GM19025 (cell line): ENCODE results near the gene ITGA2.

Experiments
- ATAC-seq: cut with Tn5 transposase; IDR thresholded peaks from one replicate; pipeline ENCODE4 v1.9.1; 2021; ENCODE audit warnings: mild to moderate bottlenecking, low read depth, moderate library complexity; ENCODE audit not compliant: unreplicated experiment

ITGA2 gene

GRCh38 chr5:53013857-53014256 is 24.7 kb downstream of the ITGA2 start:
- ATAC-seq = no peak

GRCh38 chr5:53017383-53017782 is 28.2 kb downstream of the ITGA2 start:
- no peak for ATAC-seq

GRCh38 chr5:53017794-53018391 is 28.7 kb downstream of the ITGA2 start:
- ATAC-seq = no peak

- no peak for ATAC-seq
These were observed 30.2 kb downstream of the ITGA2 start for GRCh38 chr5:53019320-53019719.

DNA sequence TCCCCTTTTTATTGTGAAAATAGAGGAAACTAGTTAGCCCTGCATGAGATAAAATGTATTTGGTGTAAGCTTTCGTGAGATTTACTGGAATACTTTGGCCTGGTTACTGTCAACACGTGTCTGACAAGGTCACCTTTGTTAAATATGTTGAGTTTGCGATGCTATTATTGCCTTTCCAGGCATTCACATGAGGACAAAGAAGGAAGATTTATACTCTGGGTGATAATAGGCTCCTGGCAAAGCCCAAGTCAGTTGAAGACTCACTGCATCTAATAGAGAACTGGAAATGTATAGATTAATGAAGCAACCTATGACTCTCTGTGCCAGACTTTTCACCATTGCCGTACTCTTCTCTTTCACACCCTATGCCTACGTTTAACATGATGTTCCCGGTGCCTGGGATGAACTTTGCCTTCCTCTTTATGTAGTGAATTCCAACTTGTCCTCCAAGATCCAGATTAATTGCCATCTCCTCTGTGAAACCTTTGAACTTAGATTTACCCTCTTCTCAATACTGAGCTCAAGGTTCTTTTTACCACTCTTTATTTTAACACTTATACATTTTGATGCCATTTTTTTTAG is 33.9 kb downstream of the ITGA2 start:
- ATAC-seq = no peak

- peak; percentile 84 for ATAC-seq
These were observed 34.8 kb downstream of the ITGA2 start for GRCh38 chr5:53023969-53024368.

- no peak for ATAC-seq
These were observed 35.4 kb downstream of the ITGA2 start for GRCh38 chr5:53024535-53024934.

- no peak for ATAC-seq
These were observed 36.3 kb downstream of the ITGA2 start for GRCh38 chr5:53025487-53025886.

- no peak for ATAC-seq
These were observed 38.8 kb downstream of the ITGA2 start for GRCh38 chr5:53027913-53028312.

GRCh38 chr5:53029608-53030007 is 40.5 kb downstream of the ITGA2 start:
- no peak for ATAC-seq

DNA sequence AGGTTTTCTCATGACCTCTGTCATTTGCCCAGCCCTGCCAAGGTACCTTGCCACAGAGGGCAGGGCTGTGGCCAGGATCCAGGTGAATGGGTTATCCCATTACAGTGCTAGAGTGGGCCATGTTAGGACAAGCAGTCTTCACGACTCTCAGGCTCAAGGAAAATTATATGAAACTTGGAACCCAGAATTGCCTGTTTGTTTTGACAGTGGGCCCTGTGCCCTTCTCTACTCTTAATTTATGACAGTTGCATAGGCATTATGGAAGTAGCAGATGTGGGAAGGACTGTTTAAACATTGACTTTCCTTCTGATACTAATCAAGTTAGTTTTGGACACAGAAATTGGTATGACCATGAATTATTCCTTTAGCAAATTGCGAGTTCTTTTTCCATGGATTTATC is 41.7 kb downstream of the ITGA2 start:
- no peak for ATAC-seq

- no peak for ATAC-seq
These were observed 42.5 kb downstream of the ITGA2 start for GRCh38 chr5:53031695-53032096.

DNA sequence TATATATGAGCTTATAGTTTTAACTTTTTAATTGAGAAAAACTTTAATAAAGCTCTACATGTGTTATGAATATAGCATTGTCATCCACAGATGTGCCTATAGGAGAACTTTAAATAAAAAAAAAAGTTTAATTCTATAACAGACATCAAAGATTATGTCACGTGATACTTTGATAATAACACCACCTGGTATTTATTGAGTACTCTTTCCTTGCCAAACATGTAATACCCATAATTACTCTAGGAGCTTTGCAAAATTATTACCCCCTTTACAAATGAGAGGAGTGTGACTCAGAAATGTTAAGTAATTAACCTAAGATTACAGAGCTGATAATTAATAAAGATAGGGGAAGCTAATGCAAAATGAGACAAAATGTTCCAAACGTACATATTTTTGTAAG is 43.0 kb downstream of the ITGA2 start:
- no peak for ATAC-seq

DNA sequence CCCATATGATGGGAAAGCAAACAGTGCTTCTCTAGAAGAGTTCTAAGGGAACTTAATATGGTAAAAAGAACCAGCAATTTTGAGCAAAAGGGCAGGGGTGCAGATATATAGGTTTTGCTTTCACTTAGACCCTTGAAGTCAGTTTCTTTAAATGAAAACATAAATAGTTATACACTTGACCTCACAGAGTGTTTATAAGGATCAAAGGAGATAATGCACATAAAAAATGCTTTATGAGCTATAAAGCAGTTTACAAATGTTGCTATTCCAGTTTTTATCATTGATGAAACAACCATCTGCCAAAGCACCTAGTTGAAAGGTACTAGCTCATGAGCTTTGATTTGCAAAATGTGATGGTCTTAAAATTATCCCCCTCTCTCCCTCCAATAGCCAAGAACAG is 45.7 kb downstream of the ITGA2 start:
- ATAC-seq = no peak

- ATAC-seq = no peak
These were observed 46.8 kb downstream of the ITGA2 start for GRCh38 chr5:53035868-53036381.

DNA sequence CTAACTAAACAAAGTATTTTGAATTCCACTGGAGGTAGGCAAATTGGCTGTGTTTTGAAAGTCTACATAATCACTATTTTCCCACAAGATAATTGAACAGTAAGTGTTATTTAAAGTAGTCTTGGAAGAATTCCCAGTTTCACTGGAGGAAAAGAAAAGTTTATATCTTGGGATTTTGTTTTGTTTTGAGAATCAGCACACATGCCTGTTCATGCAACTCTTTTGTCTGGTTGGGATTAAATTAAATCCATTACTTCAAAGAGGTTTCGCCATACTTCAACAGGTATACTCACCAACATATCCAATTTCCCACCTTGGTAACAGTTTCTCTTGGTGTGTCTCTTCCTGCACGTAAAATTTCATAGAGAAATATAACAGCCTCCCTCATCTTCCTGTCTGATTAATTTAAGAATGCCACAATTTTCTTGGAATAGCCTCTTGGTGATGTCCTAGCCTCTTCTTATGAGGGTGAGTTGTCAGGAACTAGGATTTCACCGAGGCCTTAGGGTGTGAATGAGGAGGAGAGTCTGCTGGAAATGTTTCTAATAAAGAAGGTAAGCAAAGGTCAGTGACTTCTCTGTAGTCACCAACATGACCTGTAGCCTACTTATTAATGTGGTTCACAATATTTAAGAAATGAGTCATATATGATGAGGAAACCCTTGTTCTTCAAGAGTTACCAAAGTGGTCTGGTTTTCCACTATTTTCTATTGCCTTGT is 48.1 kb downstream of the ITGA2 start:
- no peak for ATAC-seq

GRCh38 chr5:53038196-53038847 is 49.2 kb downstream of the ITGA2 start:
- ATAC-seq = no peak

DNA sequence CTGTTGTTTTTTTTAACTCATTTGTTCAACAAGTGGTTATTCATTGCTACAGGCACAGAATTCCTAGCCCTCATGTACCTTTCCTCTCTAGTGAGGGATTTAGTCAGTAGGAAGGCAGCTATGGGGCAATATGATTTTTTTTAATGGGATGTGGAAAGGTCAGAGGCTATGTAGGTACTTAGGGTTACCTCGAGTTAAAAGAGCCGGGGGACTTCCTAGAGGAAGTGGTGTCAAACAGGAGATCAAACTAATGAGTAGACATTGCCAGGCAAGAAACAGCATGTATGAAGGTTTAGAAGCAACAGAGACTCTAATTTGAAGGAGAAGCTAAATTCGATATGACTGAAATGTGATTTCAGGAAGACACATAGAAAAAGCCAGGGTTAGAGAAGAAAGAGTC is 50.7 kb downstream of the ITGA2 start:
- no peak for ATAC-seq

DNA sequence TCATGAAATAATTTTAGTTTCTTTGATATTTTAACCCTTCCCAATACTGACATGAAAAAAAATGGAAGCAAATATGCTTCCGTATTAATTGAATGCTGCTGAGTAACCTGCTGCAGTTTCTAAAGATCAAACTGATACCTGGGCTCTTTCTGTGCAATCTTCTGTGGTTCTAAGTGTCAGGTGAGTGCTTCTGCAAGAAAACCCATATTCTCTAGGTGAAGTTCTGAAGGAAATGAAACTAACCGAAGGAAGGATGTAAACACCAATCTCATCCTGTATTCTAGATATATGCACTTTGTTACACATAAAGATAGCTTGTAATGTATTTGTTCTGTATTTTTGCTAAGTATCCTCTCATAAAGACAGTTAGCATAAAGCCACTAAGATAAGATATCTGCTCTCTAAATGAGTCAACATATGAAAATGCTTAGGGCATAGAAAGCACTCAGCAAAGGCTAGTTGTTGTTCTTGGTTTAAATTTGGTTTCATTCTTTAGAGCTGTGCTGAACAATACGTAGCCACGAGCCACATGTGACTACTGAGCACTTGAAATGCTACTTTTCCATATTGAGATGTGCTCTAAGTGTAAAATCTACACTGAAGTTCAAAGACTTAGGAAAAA is 52.0 kb downstream of the ITGA2 start:
- ATAC-seq = peak; percentile 95

DNA sequence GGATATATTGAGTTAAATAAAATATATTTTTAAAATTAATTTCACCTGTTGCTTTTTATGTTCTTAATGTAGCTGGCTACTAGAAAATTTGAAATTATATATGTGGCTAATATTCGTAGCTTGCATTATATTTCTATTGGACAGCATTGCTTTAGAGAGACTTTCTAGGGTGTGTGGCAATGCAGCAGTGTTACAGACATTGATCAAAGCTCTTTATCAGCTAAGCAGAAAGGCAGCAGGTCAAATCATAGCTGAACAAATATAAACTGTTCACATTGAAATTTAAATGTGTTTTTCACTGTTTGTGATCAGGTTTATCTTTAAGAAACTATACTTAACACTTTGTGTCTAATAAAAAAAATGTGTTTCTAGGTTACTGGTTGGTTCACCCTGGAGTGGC is 52.6 kb downstream of the ITGA2 start:
- ATAC-seq = no peak

DNA sequence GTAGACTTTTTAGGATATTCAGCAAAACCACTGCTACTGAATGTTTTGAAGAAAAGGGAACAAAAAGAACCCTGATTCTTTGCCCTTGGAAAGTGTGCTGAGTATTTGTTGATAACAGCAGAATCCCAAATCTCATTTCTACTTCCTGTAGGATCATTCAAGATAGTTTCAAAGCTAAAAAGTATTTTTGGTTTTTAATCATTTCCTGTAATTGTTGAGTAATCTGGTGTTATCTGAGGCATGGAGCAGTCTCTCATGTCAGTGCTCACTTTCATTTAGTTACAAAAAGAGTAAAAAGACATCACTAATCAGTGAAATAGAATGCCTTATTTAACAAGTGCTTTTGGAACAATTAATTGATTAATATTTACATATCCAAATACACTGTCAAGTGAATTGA is 56.1 kb downstream of the ITGA2 start:
- ATAC-seq = no peak
